H1 (cell line): Measurements from ENCODE around the gene FAM50A.

Experiments
- ASH2L ChIP-seq: fragments of 200-600, 300-600 bp; sonication (generic); IDR thresholded peaks from one replicate; pipeline ENCODE4 v1.7.1; 2017; ENCODE audit warnings: low read length
- KDM5A ChIP-seq: fragments of 200-600 bp; IDR thresholded peaks from 2 replicates; pipeline ENCODE4 v1.7.1; 2012; ENCODE audit warnings: mild to moderate bottlenecking, low read length, inconsistent platforms, mixed read lengths
- NRF1 ChIP-seq: IDR thresholded peaks from 2 replicates; pipeline ENCODE4 v1.6.1; 2011; ENCODE audit warnings: mild to moderate bottlenecking, low read depth, low read length, improper control_type of control experiment
- POLR2A ChIP-seq, 2 experiments: IDR thresholded peaks; 1 replicate in 1 of 2; 2 replicates in 1 of 2; pipeline ENCODE4 v1.6.1; 2011; ENCODE audit warnings: low read depth in 2 of 2, low read length in 2 of 2, mild to moderate bottlenecking in 2 of 2; ENCODE audit errors: control extremely low read depth in 1 of 2
- POLR2AphosphoS5 ChIP-seq: IDR thresholded peaks from 2 replicates; pipeline ENCODE4 v1.6.1; 2011; ENCODE audit warnings: low read depth, low read length
- RAD21 ChIP-seq, 2 experiments: IDR thresholded peaks in 1 of 2; conservative IDR thresholded peaks in 1 of 2; 2 replicates each; pipeline ENCODE4 v1.6.1; 2011; ENCODE audit warnings: low read depth in 2 of 2, low read length in 2 of 2, improper control_type of control experiment in 1 of 2, inconsistent platforms in 1 of 2, mild to moderate bottlenecking in 1 of 2, moderate library complexity in 1 of 2
- SP4 ChIP-seq: IDR thresholded peaks from 2 replicates; pipeline ENCODE4 v1.6.1; 2012; ENCODE audit warnings: low read length, inconsistent platforms
- YY1 ChIP-seq: IDR thresholded peaks from 2 replicates; pipeline ENCODE4 v1.6.1; 2011; ENCODE audit warnings: low read depth, mild to moderate bottlenecking, low read length
- TF ChIP-seq, protein P1 (sequence below), 3 experiments: IDR thresholded peaks; 1 replicate in 2 of 3; 2 replicates in 1 of 3; pipeline versions ENCODE4 v1.5.1 to v1.6.1; 2011; ENCODE audit warnings: low read length in 3 of 3, mild to moderate bottlenecking in 3 of 3, inconsistent platforms in 2 of 3, low read depth in 1 of 3, moderate library complexity in 1 of 3; ENCODE audit not compliant: insufficient read depth in 1 of 3; ENCODE audit errors: control extremely low read depth in 1 of 3
- TF ChIP-seq, protein P2 (sequence below): IDR thresholded peaks from 2 replicates; pipeline ENCODE4 v1.6.1; 2011; ENCODE audit warnings: low read length, improper control_type of control experiment

DNA sequence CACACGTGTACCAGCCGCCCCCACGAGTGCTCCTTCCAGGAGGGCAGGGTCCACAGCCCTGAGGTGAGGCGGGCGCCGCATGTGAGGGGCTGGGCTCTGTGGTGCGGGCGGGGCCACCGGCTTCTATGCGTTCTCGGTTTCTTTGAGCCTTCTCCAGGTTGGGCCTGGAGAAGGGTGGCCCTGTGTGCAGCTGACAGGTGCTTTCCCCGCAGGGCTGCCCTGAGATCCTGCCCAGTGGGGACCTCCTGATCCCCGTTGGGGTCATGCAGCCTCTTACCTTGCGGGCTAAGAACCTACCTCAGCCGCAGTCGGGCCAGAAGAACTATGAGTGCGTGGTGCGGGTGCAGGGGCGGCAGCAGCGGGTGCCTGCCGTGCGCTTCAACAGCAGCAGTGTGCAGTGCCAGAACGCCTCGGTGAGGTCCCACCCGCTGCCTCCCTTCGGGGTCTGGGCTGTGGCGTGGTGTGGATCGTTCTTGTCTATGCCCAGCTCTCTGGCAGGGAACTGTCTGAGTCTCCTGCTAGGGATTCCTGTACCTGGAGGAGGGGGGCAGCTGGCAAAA lies 20.9 kb downstream of the FAM50A start:
- TF ChIP-seq POLR2AphosphoS5, result no peak
- no peak for TF ChIP-seq SP4
- TF ChIP-seq KDM5A, result no peak
- no peak for TF ChIP-seq POLR2A (IDR thresholded peaks at IDR 0.05; ENCODE audit: control extremely low read depth in 1 of 2, low read depth in 2 of 2, low read length in 2 of 2)
- no peak for TF ChIP-seq NRF1
- TF ChIP-seq, protein P1, sequence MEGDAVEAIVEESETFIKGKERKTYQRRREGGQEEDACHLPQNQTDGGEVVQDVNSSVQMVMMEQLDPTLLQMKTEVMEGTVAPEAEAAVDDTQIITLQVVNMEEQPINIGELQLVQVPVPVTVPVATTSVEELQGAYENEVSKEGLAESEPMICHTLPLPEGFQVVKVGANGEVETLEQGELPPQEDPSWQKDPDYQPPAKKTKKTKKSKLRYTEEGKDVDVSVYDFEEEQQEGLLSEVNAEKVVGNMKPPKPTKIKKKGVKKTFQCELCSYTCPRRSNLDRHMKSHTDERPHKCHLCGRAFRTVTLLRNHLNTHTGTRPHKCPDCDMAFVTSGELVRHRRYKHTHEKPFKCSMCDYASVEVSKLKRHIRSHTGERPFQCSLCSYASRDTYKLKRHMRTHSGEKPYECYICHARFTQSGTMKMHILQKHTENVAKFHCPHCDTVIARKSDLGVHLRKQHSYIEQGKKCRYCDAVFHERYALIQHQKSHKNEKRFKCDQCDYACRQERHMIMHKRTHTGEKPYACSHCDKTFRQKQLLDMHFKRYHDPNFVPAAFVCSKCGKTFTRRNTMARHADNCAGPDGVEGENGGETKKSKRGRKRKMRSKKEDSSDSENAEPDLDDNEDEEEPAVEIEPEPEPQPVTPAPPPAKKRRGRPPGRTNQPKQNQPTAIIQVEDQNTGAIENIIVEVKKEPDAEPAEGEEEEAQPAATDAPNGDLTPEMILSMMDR (IDR thresholded peaks at IDR 0.05; ENCODE audit: control extremely low read depth in 1 of 3, insufficient read depth in 1 of 3, low read depth in 1 of 3, low read length in 3 of 3), result no peak
- no peak for TF ChIP-seq RAD21 (IDR thresholded peaks at IDR 0.05 in 1 of 2, conservative IDR thresholded peaks at IDR 0.05 in 1 of 2; ENCODE audit: low read depth in 2 of 2, low read length in 2 of 2)
- TF ChIP-seq ASH2L, result no peak
- TF ChIP-seq, protein P2, sequence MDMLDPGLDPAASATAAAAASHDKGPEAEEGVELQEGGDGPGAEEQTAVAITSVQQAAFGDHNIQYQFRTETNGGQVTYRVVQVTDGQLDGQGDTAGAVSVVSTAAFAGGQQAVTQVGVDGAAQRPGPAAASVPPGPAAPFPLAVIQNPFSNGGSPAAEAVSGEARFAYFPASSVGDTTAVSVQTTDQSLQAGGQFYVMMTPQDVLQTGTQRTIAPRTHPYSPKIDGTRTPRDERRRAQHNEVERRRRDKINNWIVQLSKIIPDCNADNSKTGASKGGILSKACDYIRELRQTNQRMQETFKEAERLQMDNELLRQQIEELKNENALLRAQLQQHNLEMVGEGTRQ, result no peak
- no peak for TF ChIP-seq YY1
